Erythroblast (primary cell): ENCODE results near the gene BTG2.

ENCODE experiments used
- GATA1 ChIP-seq: IDR thresholded peaks from 2 replicates; pipeline ENCODE4 v1.6.1; 2011; ENCODE audit warnings: low read depth, mild to moderate bottlenecking, control low read depth, low read length, moderate library complexity
- POLR2A ChIP-seq: IDR thresholded peaks from 2 replicates; pipeline ENCODE4 v1.6.1; 2011; ENCODE audit warnings: mild to moderate bottlenecking, low read length

DNA sequence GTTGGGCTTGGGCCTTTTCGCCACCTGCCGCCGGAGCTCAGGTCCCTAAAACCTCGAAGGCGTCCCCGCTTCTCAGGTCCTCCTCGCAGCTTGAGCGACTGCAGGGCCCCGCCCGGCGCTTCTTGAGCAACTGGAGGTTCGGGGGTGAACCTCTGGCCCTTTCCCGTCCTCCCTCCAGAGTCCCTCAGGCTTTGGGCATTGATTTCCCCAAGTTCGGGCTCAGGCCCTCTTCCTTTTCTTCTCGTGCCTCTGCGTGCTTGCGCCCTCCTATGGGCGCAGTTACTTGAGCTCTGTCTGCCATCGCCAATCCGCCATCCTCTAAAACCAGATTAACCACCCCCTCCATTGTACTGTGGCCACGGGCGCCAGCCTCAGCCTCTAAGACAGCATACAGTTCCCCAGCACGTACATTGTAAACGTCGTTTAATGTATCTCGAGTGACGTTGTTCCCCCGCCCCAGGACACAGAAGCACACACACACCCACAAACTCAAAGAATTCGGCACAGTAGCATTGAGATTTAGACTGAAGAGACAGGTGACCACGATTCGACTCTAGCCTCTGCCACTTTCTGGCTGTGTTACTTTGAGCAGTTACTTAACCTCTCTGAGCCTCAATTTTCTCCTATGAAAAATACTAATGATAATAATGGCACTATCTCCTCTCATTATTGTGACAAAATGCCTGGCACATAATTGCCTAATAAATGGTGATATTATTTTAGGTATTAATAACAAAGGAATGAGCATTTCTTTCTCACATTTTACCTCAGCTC, 22.6 kb downstream of the BTG2 start:
- peak; percentile 36 for TF ChIP-seq POLR2A
- no peak for TF ChIP-seq GATA1
